ENCODE data around the gene SNPH.
A peak's percentile ranks its signal among the peaks of the same experiment; 100 is the strongest.

SNPH gene

GRCh38 chr20:1306316-1307135 lies 40.4 kb downstream of the SNPH start:
- no peak for DNase-seq (ENCODE audit: low read depth in 2 of 2)

GRCh38 chr20:1307171-1307570 lies 41.1 kb downstream of the SNPH start:
- no peak for DNase-seq (ENCODE audit: low read depth in 2 of 2)

- DNase-seq (ENCODE audit: low read depth in 2 of 2): no peak
Measured at GRCh38 chr20:1307571-1307971, 41.5 kb downstream of the SNPH start.

DNA sequence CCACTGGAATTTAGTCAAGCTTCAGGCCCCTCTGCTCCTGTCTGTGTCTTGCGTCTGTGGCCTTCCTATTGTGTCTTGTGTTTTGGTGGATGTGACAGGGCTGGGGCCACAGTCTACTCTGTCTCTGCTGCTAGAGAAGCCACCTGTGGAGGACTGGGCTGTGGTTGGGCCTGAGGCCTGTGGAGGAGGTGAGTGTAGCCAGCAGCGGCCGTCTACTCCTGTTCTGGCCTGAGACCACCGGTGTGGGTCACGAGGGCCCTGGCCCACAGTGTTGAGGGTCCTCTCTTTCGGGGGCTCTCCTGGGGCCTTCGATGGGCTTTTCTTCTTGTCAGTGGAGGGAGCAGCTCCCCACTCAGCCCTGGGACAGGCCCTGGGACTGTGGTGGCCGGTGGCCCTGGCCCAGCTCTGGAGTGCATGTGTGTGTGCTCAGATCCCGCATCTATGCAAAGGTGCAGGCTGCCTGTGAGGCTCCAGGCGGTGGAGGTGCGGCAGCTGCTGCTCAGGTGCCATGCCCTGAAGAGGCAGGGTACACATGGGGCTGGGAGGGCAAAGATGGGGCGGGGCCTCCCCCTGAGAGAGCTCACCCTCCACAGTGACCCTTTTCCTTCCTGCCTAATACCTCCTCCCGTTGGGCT lies 42.1 kb downstream of the SNPH start:
- DNase-seq (ENCODE audit: low read depth in 2 of 2): no peak

GRCh38 chr20:1308702-1309095 lies 42.6 kb downstream of the SNPH start:
- no peak for DNase-seq (ENCODE audit: low read depth in 2 of 2)

DNA sequence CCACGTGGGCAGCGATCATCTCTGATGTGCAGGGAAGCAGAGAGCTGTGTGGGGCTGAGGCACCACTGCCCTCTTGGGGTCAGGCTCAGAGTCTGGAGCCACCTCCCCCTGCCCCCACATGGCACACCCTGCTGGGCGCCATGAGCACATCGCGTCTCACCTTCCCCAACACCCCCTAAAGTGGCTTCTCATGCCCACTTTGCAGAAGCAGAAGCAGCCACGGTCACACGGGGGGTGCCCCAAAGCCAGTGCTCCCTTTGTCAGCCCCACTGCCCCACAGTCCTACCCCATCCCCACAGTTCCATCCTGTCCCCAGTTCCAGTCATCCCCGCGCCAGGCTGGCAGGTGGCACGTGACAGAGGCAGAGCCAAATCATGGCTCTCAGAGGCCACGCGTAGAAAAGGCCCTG lies 43.3 kb downstream of the SNPH start:
- no peak for DNase-seq (ENCODE audit: low read depth in 2 of 2)

DNA sequence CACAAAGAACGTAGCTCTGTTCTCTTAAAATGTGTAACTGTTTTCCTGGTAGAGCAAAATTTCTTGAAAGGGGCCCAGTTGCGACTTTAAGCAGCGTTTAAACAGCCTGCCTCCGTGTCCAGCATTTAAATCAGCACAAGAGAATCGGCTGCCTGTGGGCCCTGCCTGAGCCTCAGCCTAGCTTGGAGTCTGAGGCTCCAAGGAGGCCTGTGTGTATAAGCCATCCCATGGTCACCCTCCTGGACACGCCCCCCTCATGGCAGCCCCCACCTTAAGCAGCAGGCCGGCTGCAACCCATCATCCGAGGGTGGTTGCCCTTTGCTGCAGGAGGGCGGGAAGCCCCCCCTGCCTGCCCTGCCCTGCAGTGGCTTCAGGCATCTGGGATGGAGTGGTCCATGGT lies 44.0 kb downstream of the SNPH start:
- no peak for DNase-seq (ENCODE audit: low read depth in 2 of 2)

DNA sequence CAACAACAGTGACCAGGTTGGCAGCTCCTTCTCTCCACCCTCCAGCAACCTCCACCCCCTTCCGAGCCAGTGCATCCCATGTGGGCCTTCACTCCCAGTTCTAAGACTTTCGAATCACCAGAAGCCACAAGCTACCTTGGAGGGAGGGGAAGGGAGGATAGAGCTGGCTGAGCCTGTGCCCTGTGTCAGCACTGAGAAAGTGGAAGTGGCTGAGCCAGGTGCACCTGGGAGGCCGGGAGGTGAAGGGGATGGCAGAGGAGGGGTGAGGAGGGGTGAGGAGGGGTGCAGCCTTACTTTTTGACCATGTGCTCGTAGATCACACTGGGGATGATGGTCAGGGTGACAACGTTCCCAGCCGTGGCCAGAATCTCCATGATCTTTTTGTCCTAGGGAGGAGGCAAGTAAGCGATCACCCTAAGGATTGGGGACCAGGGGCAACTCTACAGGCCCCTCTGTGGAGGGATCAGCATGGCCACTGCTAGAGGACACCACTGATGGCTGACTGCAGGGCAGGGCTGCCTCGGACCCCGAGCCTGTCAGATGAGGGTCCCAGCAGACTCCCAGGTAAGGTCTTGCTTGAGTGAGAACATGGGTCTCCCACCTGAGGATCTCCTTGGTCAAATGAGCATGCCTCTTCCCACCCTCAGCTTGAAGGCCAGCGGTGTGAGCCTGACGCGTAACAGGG lies 44.6 kb downstream of the SNPH start:
- no peak for DNase-seq (ENCODE audit: low read depth in 2 of 2)

- DNase-seq (ENCODE audit: low read depth in 2 of 2): no peak
Measured at GRCh38 chr20:1312308-1312707, 46.2 kb downstream of the SNPH start.

DNA sequence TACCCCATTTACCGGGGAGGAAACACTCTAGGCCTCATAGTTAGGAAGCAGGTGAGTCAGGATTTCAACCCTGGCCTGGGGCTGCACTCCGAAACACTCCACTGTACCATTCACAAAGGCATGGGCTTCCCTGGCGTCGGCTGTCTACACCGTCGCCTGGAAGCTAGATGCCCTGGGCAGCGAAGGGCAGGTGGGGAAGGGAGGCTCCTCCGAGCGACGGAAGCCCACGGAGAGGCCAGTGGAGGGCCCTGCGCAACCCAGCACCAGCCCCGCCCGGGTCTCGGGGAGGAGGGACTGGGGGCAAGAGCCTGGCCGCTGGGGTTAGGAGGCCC lies 46.8 kb downstream of the SNPH start:
- DNase-seq (ENCODE audit: low read depth in 2 of 2): no peak

GRCh38 chr20:1313236-1313964 lies 47.3 kb downstream of the SNPH start:
- DNase-seq (ENCODE audit: low read depth in 2 of 2): peak; percentile 57 to 65

GRCh38 chr20:1315804-1316203 lies 49.7 kb downstream of the SNPH start:
- DNase-seq (ENCODE audit: low read depth in 2 of 2): no peak

DNA sequence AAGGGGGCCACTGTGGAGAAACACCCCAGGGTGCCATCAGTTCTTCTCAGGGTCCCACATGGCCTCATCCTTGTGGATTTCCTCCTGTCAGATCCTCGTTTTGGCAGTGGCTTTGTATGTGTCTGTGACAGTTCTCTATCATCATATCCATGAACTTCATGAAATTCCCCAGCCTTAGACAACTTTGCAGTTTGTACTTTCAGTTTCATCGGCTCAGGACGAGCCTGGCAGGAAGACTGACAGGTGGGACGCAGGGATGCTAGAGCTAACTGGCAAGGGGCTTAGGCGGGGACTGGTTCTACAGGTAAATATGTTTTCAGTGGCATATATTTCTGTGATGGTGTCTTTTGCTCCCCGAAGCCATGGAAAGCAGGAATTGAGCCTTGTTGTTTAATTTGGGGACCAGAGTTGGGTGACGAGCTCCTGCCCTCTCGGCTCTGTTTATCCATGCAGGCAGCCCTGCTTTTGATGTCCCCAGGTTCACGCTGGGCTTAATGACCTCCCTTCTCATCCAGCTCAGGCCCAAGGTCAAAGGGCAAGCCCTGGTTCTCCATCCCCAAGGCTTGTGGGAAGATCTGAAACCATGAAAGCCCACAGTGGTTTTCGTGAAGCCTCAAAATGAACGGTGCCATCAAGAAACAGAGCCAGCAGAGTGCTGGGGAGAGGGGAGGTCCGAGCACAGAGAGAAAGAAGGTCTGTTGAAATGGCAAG lies 51.6 kb downstream of the SNPH start:
- DNase-seq (ENCODE audit: low read depth in 2 of 2): no peak

GRCh38 chr20:1319051-1319450 lies 53.0 kb downstream of the SNPH start:
- DNase-seq (ENCODE audit: low read depth in 2 of 2): no peak

DNA sequence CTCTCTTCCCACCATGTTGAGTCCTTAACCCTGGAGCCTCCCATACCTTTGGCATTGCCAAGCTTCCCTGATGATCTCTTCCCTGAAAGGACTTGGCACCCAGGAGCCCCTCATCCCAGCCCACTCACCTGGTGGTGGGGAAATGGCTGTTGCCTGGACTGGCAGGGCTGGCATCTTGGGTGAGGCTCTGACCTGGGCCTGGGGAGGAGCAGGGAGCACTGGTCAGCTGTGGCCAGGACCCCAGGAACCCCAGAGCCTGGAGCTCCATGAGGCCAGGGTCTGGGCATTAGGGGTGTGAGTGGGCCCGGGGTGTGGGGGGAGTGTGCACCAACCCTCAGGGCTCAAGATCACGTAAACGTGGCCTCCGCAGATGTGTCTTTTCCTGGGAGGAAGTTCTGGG lies 53.4 kb downstream of the SNPH start:
- no peak for DNase-seq (ENCODE audit: low read depth in 2 of 2)

- DNase-seq (ENCODE audit: low read depth in 2 of 2): no peak
Measured at GRCh38 chr20:1320016-1320415, 53.9 kb downstream of the SNPH start.

- DNase-seq (ENCODE audit: low read depth in 2 of 2): no peak
Measured at GRCh38 chr20:1320902-1321653, 55.0 kb downstream of the SNPH start.

- DNase-seq (ENCODE audit: low read depth in 2 of 2): no peak
Measured at GRCh38 chr20:1321654-1321939, 55.5 kb downstream of the SNPH start.

- DNase-seq (ENCODE audit: low read depth in 2 of 2): peak; percentile 75 to 78
Measured at GRCh38 chr20:1322511-1323245, 56.6 kb downstream of the SNPH start.

DNA sequence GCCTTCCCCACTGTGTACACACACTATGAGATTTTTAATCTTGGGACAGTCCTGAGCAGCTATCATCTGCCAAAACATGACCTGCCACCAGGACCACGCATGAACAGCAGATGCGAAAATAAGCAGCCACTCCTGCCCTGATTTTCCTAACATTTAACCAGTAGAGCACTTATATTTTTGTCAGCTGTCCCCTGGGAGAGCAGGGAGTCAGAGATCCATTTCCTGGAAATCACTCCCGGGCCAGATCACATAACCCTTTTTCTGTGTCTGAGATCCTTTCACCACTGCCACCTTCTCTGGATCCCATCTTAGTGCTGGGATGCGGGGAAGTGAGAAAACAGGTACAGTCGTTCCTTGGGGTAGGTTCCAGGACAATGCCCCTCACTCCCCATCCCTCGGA lies 57.2 kb downstream of the SNPH start:
- DNase-seq (ENCODE audit: low read depth in 2 of 2): no peak
